NCI-H345 treated with DMSO at 0.1 percent for 48 hours (cell line): ENCODE measurements around the gene TCF15.

ENCODE experiments used
- DNase-seq: peaks from one replicate; lab custom pipeline; 2025; ENCODE audit not compliant: unreplicated experiment; lab: John Stamatoyannopoulos, UW

The TCF15 gene

DNA sequence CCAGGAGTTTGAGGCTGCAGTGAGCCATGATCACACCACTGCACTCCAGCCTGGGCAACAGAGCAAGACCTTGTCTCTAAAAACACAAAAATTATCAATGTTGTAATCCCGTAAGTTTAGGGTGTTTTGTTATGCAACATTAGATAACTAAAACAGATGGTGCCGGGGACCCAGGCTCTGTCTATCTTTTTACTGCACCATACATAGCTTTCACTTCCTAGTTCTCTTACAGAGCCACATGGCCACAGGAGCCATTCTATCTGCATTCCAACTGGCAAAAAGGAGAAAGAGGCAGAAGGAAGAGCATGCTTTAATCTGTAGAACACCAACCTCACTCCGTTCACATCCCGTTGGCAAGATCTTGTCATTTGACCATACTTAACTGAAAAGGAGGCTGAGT, 5.4 kb upstream of the TCF15 start:
- DNase-seq, result no peak

DNA sequence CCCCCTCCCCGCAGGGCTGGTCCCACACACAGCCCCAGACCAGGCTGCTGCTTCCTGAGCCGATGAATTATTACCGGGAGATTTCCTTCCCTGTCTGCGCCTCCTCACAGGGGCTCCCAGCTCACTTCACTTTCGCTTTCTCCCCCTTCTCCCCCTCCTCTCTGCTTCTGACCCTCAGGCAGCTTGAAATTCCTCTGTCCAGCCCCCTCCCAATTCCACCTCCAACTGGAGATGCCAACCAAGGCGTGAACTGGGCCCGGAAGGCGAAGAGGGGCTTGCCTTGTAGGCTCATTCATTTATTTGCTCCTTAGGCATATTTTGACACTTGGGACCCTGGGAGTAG, 1.7 kb upstream of the TCF15 start:
- no peak for DNase-seq

GRCh38 chr20:611047-611842, 1.1 kb upstream of the TCF15 start:
- DNase-seq, result no peak

GRCh38 chr20:609371-609964, 641 bp downstream of the TCF15 start:
- DNase-seq, result no peak

- no peak for DNase-seq
Observed at GRCh38 chr20:608970-609369, 1.1 kb downstream of the TCF15 start.

DNA sequence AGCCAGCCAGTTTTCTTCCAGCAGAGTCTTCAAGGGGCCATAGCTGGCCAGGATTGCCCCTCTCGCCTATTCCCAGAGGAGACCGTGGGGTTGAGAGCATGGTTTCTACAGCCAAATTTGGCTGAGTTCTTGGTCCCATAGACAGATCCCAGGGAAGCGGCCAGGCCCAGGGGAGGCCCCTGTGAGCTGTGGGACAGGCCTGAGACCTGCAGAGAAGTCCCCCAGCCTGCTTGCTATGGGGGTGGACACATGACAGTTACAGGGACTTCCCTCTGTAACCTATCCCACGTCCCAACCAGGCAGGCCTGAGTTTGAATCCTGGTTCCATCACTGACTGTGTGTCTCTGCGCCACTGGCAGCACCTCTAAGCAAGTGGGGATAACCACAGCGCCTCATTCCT, 2.6 kb downstream of the TCF15 start:
- DNase-seq, result no peak

DNA sequence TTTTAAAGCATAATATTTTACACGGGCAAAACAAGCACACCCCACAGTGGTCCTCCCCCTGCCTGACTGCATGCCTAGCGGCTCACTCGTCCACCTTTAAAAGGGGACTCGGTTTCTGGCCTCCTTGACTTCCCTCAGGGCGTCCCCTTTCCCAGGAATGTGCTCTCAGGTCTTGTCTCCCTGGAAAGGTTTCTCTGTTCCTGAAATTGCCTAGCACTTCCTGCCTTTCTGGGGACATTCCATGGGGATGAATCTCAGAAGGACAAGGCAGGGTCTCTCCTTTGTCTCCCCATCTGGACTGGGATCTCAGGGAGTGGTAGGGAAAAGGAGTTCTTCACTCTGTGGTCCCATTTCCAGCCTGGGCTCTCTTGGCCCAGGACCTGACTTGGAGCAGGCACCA, 4.9 kb downstream of the TCF15 start:
- no peak for DNase-seq

GRCh38 chr20:603116-603640, 6.9 kb downstream of the TCF15 start:
- no peak for DNase-seq

DNA sequence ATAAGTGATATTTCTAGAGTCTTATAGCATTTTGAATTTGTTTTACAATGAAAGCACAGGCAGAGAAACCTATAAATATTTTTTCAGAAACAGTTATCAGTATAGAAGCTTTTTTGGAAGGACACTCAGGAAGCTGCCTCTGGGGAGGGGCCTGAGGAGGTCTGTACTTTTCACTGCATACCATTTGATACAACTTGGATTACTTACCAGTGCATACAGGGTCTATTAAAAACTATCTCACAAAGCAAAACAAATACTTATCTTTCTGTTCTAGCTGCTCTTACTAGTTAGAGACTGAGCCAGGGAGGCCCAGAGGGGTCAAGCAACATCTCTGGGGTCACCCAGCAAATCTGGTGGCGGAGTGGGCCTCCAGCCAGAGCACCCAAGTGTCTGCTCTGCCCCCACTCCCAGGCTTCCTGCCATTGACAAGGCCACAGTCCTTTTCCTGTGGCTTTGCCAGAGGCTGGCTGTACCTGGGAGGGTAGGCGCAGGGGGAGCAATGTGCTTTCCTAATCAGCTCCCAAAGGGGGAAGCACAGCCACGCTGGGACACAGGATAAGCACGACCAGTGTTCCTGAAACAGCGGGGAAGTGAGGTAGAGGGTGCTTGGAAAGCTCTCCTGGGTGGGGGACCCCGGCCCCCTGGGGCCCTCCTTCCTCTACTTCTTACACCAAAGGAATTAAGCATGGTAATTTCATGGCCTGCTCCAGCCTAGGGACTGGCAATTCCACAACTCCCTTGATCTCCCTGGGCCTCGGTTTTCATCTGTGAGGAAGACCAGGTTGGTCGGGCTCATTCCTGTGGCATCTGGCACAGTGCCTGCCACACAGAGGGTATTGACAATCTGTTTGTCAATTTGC, 7.8 kb downstream of the TCF15 start:
- no peak for DNase-seq

- DNase-seq, result no peak
Observed at GRCh38 chr20:600736-601135, 9.4 kb downstream of the TCF15 start.

GRCh38 chr20:600141-600540, 10.0 kb downstream of the TCF15 start:
- no peak for DNase-seq

- no peak for DNase-seq
Observed at GRCh38 chr20:598133-598850, 11.8 kb downstream of the TCF15 start.

DNA sequence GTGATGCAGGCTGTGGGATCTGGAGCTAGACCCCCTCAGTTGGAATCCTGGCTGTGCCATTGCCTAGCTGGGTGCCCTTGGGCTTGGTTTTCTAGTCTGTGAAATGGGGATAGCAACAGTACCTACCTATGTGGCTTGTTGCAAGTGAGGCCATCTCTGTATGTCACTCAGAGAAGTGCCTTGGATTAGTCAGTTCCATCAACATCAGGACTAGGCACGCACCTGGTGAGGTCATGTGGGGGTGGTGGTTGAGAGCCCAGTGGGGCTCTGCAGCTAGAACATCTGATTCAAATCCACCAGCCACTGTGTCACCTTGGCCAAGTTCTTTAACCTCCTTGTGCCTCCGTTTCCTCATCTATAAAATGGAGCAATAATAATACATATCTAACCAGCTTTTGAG, 12.5 kb downstream of the TCF15 start:
- no peak for DNase-seq

DNA sequence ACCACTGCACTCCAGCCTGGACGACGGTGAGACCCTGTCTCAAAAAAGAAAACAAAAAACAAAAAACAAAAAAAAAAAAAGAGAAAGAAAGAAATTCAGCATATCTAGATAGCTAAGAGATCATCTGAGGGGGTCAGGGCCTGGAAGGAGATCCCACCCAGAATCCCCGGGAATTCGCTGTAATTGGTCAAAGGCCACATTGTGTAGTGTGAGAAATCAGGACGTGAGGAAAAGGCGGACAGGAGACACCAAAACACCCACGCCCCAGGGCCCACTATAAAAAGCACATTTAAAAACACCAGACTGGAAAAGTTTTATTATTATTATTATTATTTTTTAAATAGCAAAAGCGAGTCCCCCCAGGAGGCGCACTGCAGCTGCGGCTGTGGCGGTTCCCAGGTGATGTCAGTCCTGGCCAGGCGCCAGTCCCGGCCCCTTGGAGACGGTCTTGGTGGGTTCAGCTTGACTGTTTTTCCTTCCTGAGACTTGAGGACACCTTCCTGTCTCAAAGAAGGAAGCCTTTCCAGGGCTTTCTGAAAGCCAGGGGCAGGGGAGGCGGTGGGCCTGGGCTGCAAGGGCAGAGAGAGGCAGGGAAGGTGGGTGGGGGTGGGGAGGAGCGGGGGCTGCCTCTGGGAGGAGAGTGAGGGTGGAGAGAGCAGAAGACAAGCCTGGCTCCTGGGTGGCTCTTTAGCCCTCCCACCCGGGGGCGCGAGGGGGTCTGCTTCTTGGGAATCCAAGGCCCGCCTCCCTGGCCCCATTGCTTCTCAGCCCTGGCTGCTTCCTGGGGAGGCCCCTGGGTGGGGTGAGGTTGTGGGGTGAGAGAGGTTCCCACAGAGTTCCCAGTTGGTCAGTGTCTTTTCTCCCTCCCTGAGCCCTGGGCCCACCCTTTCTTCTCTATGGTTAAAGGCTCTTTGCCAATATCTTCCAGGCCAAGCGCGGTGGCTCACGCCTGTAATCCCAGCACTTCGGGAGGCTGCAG, 14.5 kb downstream of the TCF15 start:
- no peak for DNase-seq

- no peak for DNase-seq
Observed at GRCh38 chr20:592506-592905, 17.6 kb downstream of the TCF15 start.

DNA sequence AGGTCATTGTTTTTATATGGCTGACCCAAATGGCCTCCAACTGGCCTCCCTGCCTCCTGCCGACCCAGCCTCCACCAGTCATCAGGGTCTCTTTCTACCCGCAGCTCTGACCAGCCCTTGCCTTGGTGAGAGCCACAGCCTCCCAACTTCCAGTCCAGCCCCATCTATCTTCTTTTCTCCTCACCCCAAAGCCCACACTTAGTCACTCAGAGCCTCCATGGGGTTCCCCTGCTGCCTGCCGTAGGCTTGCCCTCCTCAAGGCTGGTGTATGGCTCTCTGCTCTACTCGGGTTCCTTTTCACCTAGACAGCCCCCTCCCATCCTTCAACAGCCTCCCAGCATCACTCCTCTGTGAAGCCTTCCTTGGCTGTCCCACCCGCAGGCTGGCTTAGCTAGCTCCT, 18.2 kb downstream of the TCF15 start:
- DNase-seq, result no peak

- DNase-seq, result no peak
Observed at GRCh38 chr20:588932-589672, 21.0 kb downstream of the TCF15 start.

DNA sequence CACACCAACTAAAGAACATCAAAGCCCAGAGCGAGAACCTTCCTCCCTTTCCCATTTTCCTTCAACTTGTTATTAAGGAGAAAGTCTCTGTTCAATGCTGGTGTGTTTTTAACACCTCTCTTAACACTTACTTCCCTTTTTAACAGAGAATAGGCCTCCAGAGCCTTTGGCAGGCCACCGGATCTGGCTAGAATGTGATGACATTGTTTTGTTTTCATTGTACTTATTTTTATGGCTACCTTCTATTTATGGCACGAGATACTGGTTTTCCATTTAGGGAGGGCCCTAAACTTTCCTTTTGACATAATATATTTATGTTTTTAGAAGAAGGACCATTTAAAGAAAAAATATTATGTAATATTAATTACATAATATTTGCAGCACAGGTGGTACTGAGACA, 21.6 kb downstream of the TCF15 start:
- no peak for DNase-seq

DNA sequence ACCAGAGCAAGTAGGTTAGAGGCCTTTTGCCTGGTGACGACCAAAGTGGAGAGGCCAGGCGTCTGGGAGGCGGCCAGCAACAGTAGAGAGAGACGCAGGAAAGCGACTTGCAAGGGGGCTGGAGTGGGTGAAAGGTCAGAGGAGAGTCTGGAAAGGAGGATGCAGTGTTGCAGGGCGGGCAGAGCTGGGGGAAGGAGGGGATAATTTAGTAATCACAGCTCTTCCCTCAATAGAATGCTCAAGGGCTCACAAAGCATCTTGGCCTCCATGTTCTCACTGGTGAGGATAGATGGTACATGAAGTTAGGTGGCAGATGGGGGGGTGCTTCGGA, 25.2 kb downstream of the TCF15 start:
- no peak for DNase-seq
